HFF-Myc (cell line): ENCODE data around the gene FOLR3.

Source experiments
- DNase-seq: peaks from one replicate; pipeline ENCODE4 v3.0.0-alpha.2; 2011; ENCODE audit warnings: low read depth; ENCODE audit errors: extremely low read depth
- H3K4me3 ChIP-seq: replicated peaks from 2 replicates; pipeline ENCODE4 v1.5.1; 2011; ENCODE audit warnings: low read depth, mild to moderate bottlenecking, control low read depth, low read length
- CTCF ChIP-seq: IDR thresholded peaks from 2 replicates; pipeline ENCODE4 v1.5.1; 2012; ENCODE audit warnings: mild to moderate bottlenecking, low read depth, low read length, control low read depth; ENCODE audit errors: missing control alignments

FOLR3 gene

DNA sequence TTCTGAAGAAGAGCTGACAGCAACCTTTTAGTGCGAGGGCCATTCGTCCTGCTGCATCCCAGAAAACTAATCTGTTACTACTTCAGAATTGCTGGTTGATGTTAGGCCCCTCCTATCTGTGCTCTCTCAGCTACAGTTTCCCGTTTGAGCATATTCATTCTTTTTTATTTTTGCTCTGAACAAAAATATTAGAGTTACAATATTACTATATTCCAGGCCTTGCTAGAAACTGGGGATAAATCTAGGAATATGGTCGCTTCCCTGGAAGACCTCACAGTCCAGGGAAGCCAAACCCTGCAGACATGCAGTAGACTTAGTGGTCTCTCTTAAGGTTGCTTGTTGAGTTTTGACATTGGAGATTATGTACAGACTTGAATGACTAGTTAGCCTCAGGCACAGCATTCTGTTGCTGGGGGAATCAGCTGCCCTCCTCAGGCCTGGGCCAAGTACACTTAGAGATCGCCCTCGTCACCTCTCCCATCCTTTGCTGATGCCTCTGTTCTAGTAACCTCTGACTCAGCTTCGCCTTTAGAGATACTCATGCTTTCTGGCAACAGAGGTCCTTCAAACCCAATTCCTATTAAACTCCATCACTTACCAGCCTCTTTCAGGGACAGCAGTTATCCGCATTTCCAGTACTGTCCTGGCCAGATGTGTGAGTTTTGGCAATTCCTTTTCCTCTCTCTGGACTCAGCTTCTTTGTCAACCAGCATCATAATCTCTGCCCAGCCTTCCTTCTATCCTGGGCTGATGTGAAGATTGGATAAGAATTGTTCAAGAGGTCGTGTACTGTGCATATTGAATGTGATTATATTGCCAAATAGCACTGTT, 22.3 kb upstream of the FOLR3 start:
- DNase-seq = no peak
- no peak for TF ChIP-seq CTCF
- peak overlapping the region; percentile 65 for H3K4me3 ChIP-seq

DNA sequence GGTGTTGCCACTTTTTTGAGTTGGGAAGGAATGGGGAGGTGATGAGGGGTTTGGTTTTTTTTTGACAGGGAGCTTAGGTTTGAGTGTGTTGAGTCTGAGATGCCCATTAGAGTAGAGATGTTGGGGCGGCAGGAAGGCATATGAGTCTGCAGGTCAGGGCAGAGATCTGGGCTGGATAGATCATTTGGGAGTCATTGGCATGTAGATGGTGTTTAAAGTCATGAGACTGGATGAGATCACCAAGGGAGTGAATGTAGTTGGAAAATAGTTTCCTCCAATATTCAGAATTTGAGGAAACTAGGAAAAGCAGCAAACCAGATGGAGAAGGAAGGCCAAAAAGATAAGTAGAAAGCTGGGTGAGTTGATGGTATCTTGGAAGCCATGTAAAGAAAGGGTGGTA, 21.0 kb upstream of the FOLR3 start:
- TF ChIP-seq CTCF = no peak
- DNase-seq = no peak
- no peak overlapping the region for H3K4me3 ChIP-seq

DNA sequence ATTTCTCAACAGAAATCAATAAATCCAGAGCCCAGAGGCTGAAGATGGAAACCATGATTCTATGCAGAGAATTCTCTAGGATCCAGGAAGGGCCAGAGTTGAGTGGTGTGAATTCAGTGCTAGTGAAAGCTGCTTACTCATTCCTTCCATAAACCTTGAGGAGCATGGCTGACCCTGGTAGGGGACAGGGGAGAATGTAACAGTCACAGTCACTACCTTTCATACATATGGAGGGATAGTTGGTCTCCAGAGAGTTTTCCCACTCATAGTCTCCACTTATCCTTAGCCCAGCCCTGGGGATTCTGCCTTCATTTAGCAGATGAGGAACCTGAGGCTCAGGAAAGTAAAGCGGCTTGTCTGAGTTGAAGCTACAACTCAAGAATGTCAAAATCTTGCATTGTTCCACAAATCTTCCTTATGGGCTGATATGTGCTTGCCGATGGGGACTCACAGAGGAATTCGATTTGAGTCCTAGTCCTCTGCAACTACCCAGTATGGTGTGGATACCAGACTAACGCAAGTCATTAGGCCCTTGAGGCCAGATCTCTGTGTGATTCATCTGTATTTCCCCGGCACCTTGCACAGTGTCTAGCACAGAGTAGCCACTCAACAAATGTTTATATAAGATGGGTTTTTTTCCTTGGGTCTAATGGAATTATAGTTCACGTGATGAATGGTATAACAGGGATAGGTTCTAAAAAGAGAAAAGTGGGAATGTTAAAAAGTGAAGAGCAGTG, 19.3 kb upstream of the FOLR3 start:
- no peak for DNase-seq
- no peak overlapping the region for H3K4me3 ChIP-seq
- no peak for TF ChIP-seq CTCF

- H3K4me3 ChIP-seq = no peak overlapping the region
- no peak for TF ChIP-seq CTCF
- no peak for DNase-seq
Measured at GRCh38 chr11:72119198-72119597, 16.3 kb upstream of the FOLR3 start.

GRCh38 chr11:72120930-72121329, 14.6 kb upstream of the FOLR3 start:
- DNase-seq = no peak
- H3K4me3 ChIP-seq = no peak overlapping the region
- TF ChIP-seq CTCF = no peak

DNA sequence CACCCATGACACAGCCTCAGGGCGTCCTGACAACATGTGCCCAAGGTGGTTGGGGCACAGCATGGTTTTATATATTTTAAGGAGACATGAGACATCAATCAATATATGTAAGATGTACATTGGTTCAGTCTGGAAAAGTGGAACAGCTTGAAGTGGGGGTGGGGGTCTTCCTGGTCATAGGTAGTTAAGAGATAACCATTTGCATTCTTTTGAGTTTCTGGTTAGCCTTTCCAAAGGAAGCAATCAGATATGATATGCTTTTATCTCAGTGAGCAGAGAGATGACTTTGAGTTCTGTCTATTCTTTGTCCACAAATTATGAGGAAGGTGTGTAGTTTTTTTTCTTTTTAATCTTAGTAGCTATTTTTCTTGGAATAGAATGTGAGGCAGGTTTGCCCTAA, 12.9 kb upstream of the FOLR3 start:
- H3K4me3 ChIP-seq = no peak overlapping the region
- no peak for TF ChIP-seq CTCF
- no peak for DNase-seq
